ENCODE data around the gene CCDC92. TPM values are rescaled to one million over a fixed set of nuclear protein-coding genes. Genes with fewer than 3 reads are reported as not detected.

Gene CCDC92
- total and polyA plus RNA-seq, 2 donors (not counting 3 experiments of a cell fraction or from before 2014, with no cell fraction given) = 41.2 to 41.6 TPM

DNA sequence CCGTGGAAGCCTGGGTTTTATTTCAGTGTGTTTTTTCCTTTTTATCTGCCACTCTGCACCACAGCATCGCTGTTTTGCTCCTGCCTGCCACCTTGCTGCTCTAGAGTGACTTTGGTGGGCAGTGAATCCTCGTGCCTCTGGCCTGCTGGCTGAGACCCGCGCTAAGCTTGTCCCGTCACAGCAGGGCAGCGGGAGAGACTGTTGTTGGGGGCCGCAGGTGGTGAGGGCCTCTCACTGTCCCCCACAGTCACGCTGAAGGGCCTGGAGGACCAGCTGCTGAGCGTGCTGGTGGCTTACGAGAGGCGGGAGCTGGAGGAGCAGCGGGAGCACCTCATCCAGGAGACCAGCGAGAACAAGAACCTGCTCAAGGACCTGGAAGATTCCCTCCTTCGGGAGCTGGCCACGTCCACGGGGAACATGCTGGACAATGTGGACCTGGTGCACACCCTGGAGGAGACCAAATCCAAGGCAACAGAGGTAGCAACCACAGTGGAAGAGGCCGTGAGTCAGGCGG is 55.2 kb downstream of the CCDC92 start:
- DNase-seq (ENCODE audit: low read depth, low spot score) = no peak
- Histone ChIP-seq H3K27me3 (ENCODE audit: control insufficient read depth in 2 of 2, insufficient read depth in 2 of 2, low read length in 2 of 2) (peaks cover 2 to 15% of the 10 kb centered on the region in 2 experiments), H3K9me3 (replicated peaks; ENCODE audit: control insufficient read depth, insufficient read depth, low read length) (no peaks in the 10 kb centered on the region), H3K4me3 (replicated peaks in 1 of 3; ENCODE audit: insufficient read depth in 1 of 3, low read depth in 1 of 3, low read length in 3 of 3) (no peak overlapping the region), H3K4me2 (ENCODE audit: insufficient read depth, low read length) (no peak overlapping the region), H4K20me1 (replicated peaks; ENCODE audit: control insufficient read depth, extremely low read depth, insufficient read depth, low read length) (no peaks in the 10 kb centered on the region), H3K9me1 (replicated peaks; ENCODE audit: control insufficient read depth, extremely low read depth, insufficient read depth, low read length) (no peaks in the 10 kb centered on the region), H3K79me2 (ENCODE audit: control insufficient read depth, insufficient read depth, low read length) (no peaks in the 10 kb centered on the region), H3K36me3 (ENCODE audit: control insufficient read depth in 2 of 2, extremely low read depth in 1 of 2, insufficient read depth in 2 of 2, low read length in 2 of 2) (no peaks in the 10 kb centered on the region), H2AFZ (ENCODE audit: low read depth, low read length) (no peak overlapping the region), H3K4me1 (ENCODE audit: control insufficient read depth, extremely low read depth, insufficient read depth, low read length) (no peaks in the 10 kb centered on the region), H3K27ac (ENCODE audit: insufficient read depth, low read depth, low read length) (no peak overlapping the region), H3K9ac (replicated peaks; ENCODE audit: extremely low read depth, insufficient read depth, low read length) (no peak overlapping the region)
- TF ChIP-seq POLR2AphosphoS5 (IDR thresholded peaks at IDR 0.05; ENCODE audit: insufficient read depth, low read depth, low read length) = no peak
- TF ChIP-seq EZH2 (IDR thresholded peaks at IDR 0.05; ENCODE audit: borderline replicate concordance, low read depth, low read length, severe bottlenecking) = no peak
- dilution Hi-C loops (cut with MboI; ENCODE audit: extremely low pct_ligation_motif_present, low sequenced_read_pairs) = no loop called here
- no peak for FAIRE-seq
- POLR2A ChIA-PET = no interaction called here
- CTCF ChIA-PET = no interaction called here
- intact Hi-C loops (cut with micrococcal nuclease) = no loop called here
- BruUV-seq (replicated peaks) = no TSS peak

DNA sequence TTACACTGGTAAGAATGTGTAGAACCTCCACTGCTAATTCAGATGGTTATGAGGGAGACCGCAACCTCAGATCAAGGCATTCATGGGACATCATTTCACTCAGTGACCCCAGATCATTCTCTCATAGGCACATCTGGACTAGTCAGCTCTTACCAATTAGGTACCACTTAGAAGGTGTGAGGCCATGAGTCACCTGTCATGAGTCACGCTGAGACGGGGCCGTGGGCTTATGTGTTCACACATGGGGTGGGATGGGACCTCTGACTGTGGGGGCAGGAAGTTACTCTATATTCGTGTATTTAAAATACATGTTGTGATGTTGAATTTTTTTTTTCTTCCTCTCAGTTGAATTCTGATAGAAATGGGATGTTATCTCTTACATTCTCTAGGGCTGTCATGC is 55.9 kb downstream of the CCDC92 start:
- FAIRE-seq (no peak), DNase-seq (ENCODE audit: low read depth, low spot score) (no peak)
- H2AFZ ChIP-seq (ENCODE audit: low read depth, low read length) = no peak overlapping the region
- no peak overlapping the region for H3K9ac ChIP-seq (replicated peaks; ENCODE audit: extremely low read depth, insufficient read depth, low read length)
- H3K4me1 ChIP-seq (ENCODE audit: control insufficient read depth, extremely low read depth, insufficient read depth, low read length) = no peaks in the 10 kb centered on the region
- H3K9me3 ChIP-seq (replicated peaks; ENCODE audit: control insufficient read depth, insufficient read depth, low read length) = no peaks in the 10 kb centered on the region
- no peaks in the 10 kb centered on the region for H3K79me2 ChIP-seq (ENCODE audit: control insufficient read depth, insufficient read depth, low read length)
- BruUV-seq (replicated peaks) = no TSS peak
- no peaks in the 10 kb centered on the region for H3K36me3 ChIP-seq (ENCODE audit: control insufficient read depth in 2 of 2, extremely low read depth in 1 of 2, insufficient read depth in 2 of 2, low read length in 2 of 2)
- H3K27me3 ChIP-seq (ENCODE audit: control insufficient read depth in 2 of 2, insufficient read depth in 2 of 2, low read length in 2 of 2) = peaks cover 2 to 15% of the 10 kb centered on the region in 2 experiments
- POLR2A ChIA-PET = no interaction called here
- H4K20me1 ChIP-seq (replicated peaks; ENCODE audit: control insufficient read depth, extremely low read depth, insufficient read depth, low read length) = no peaks in the 10 kb centered on the region
- CTCF ChIA-PET = interaction anchor here (1.8 kb wide), 1 partner anchor 11 kb away, joined by 9 read pairs; no protein-coding TSS in a partner anchor
- no peak overlapping the region for H3K4me2 ChIP-seq (ENCODE audit: insufficient read depth, low read length)
- no peaks in the 10 kb centered on the region for H3K9me1 ChIP-seq (replicated peaks; ENCODE audit: control insufficient read depth, extremely low read depth, insufficient read depth, low read length)
- H3K27ac ChIP-seq (ENCODE audit: insufficient read depth, low read depth, low read length) = no peak overlapping the region
- no peak overlapping the region for H3K4me3 ChIP-seq (replicated peaks in 1 of 3; ENCODE audit: insufficient read depth in 1 of 3, low read depth in 1 of 3, low read length in 3 of 3)
- TF ChIP-seq GATA2 (IDR thresholded peaks at IDR 0.05; ENCODE audit: insufficient read depth, insufficient read length, low read depth, low read length) (no peak), EZH2 (IDR thresholded peaks at IDR 0.05; ENCODE audit: borderline replicate concordance, low read depth, low read length, severe bottlenecking) (no peak), POLR2A (IDR thresholded peaks at IDR 0.05; ENCODE audit: low read depth, low read length) (no peak), POLR2AphosphoS5 (IDR thresholded peaks at IDR 0.05; ENCODE audit: insufficient read depth, low read depth, low read length) (no peak), JUN (IDR thresholded peaks at IDR 0.05; ENCODE audit: borderline replicate concordance, insufficient read depth, insufficient read length, low read depth) (no peak), FOS (IDR thresholded peaks at IDR 0.05; ENCODE audit: borderline replicate concordance, insufficient read depth, low read length) (no peak), MYC (IDR thresholded peaks at IDR 0.05; ENCODE audit: low read depth, low read length) (no peak)
- TF ChIP-seq, protein P1, sequence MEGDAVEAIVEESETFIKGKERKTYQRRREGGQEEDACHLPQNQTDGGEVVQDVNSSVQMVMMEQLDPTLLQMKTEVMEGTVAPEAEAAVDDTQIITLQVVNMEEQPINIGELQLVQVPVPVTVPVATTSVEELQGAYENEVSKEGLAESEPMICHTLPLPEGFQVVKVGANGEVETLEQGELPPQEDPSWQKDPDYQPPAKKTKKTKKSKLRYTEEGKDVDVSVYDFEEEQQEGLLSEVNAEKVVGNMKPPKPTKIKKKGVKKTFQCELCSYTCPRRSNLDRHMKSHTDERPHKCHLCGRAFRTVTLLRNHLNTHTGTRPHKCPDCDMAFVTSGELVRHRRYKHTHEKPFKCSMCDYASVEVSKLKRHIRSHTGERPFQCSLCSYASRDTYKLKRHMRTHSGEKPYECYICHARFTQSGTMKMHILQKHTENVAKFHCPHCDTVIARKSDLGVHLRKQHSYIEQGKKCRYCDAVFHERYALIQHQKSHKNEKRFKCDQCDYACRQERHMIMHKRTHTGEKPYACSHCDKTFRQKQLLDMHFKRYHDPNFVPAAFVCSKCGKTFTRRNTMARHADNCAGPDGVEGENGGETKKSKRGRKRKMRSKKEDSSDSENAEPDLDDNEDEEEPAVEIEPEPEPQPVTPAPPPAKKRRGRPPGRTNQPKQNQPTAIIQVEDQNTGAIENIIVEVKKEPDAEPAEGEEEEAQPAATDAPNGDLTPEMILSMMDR (IDR thresholded peaks at IDR 0.05; ENCODE audit: extremely low read depth in 1 of 2, insufficient read depth in 1 of 2, low read depth in 1 of 2, low read length in 2 of 2) = no peak
- TF ChIP-seq, protein P2, sequence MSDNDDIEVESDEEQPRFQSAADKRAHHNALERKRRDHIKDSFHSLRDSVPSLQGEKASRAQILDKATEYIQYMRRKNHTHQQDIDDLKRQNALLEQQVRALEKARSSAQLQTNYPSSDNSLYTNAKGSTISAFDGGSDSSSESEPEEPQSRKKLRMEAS (IDR thresholded peaks at IDR 0.05; ENCODE audit: insufficient read depth, insufficient read length) = no peak
- intact Hi-C loops (cut with micrococcal nuclease) = no loop called here
- dilution Hi-C loops (cut with MboI; ENCODE audit: extremely low pct_ligation_motif_present, low sequenced_read_pairs) = no loop called here
